ENCODE measurements around the gene ZNF157. TPM values are rescaled to one million over a fixed set of nuclear protein-coding genes. Genes with fewer than 3 reads are reported as not detected.

ZNF157 gene
- total and polyA plus RNA-seq, 2 of the 8 experiments (the other 6 are each of a cell fraction or from before 2014, with no cell fraction given) = 0.67 to 2.2 TPM

DNA sequence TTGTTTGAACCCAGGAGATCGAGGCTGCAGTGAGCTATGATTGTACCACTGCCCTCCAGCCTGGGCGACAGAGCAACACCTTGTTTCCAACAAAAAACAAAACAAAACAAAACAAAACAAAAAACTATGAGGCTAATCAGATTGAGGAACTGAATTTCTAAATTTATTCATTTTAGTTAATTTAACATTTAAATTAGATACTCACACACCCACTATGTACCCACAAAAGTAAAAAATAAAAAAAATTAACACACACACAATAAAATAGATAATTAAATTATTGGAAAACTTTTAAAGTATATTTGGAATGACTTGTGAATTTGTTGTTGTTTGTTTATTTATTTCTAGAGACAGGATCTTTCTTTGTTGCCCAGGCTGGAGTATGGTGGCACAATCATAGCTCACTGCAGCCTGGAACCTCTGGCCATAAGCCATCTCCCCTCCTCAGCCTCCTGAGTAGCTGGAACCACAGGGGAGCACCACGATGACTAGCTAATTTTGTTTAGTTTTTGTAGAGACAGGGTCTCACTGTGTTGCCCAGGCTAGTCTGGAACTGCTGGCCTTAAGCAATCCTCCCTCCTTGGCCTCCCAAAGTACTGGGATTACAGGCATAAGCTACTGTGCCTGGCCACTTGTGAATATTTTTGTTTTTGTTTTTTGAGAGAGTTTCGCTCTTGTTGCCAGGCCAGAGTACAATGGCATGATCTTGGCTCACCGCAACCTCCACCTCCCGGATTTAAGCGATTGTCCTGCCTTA, 9.8 kb upstream of the ZNF157 start:
- H3K27ac ChIP-seq (ENCODE audit: low read depth, low read length) = no peak overlapping the region
- H3K79me1 ChIP-seq (ENCODE audit: low read depth, low read length) = no peaks in the 10 kb centered on the region
- H2BK15ac ChIP-seq (ENCODE audit: low read length) = no peak overlapping the region
- H3K4me1 ChIP-seq (replicated peaks in 1 of 4; ENCODE audit: control insufficient read depth in 3 of 4, insufficient read depth in 4 of 4, low read length in 3 of 4) = no peaks in the 10 kb centered on the region
- no peak overlapping the region for H4K91ac ChIP-seq (replicated peaks; ENCODE audit: insufficient read length, low read length)
- H3K36me3 ChIP-seq (ENCODE audit: control insufficient read depth in 2 of 4, insufficient read depth in 4 of 4, low read length in 3 of 4) = no peaks in the 10 kb centered on the region
- no peak overlapping the region for H2AK5ac ChIP-seq (ENCODE audit: low read depth, low read length)
- H3K4me2 ChIP-seq (ENCODE audit: insufficient read depth in 1 of 2, low read depth in 2 of 2, low read length in 2 of 2) = peak overlapping the region in 1 of 2 experiments; percentile 70; a peak in 1 of 4 replicates
- H2BK5ac ChIP-seq (ENCODE audit: low read depth, low read length) = no peak overlapping the region
- no peak overlapping the region for H2BK12ac ChIP-seq (ENCODE audit: low read depth, low read length)
- H3K9me3 ChIP-seq (ENCODE audit: insufficient read depth in 2 of 2, low read depth in 1 of 2, low read length in 1 of 2) = no peaks in the 10 kb centered on the region
- no peak overlapping the region for H2AFZ ChIP-seq (ENCODE audit: low read length)
- H3K9ac ChIP-seq (replicated peaks in 1 of 4; ENCODE audit: extremely low read depth in 1 of 4, low read depth in 3 of 4, low read length in 3 of 4) = no peak overlapping the region
- no peak overlapping the region for H3K56ac ChIP-seq (replicated peaks; ENCODE audit: insufficient read length, low read depth, low read length)
- H2BK120ac ChIP-seq (replicated peaks; ENCODE audit: low read depth, low read length) = no peak overlapping the region
- H3K4ac ChIP-seq (replicated peaks; ENCODE audit: insufficient read length, low read depth, low read length) = no peak overlapping the region
- ChIA-PET POLR2A (ENCODE audit: partially characterized antibody) (no interaction called here), CTCF (ENCODE audit: partially characterized antibody) (no interaction called here)
- H2BK20ac ChIP-seq (ENCODE audit: low read length) = no peak overlapping the region
- H4K20me1 ChIP-seq (replicated peaks in 1 of 2; ENCODE audit: control insufficient read depth in 1 of 2, insufficient read depth in 2 of 2, low read length in 2 of 2) = no peaks in the 10 kb centered on the region
- no peak for DNase-seq (ENCODE audit: low read depth in 1 of 2, low spot score in 2 of 2)
- no peak overlapping the region for H4K8ac ChIP-seq (ENCODE audit: extremely low read depth, insufficient read depth, low read length)
- H3K4me3 ChIP-seq (ENCODE audit: extremely low read depth in 1 of 4, insufficient read depth in 2 of 4, low read depth in 3 of 4, low read length in 4 of 4) = no peak overlapping the region
- WGBS, 2 experiments (ENCODE audit: extremely low coverage in 1 of 2, insufficient coverage in 1 of 2, insufficient read length in 1 of 2, insufficient replicate concordance in 2 of 2, low coverage in 1 of 2, low lambda C conversion rate in 2 of 2, missing lambda C conversion rate in 1 of 2) = 86% methylated on average over 6 of the region's 7 CpGs; no CpG with 5 or more reads in 1 of the 2 experiments
- H3K23ac ChIP-seq (ENCODE audit: insufficient read length) = no peak overlapping the region
- no peak overlapping the region for H3K14ac ChIP-seq (ENCODE audit: insufficient read length)
- H3K23me2 ChIP-seq (ENCODE audit: low read depth, low read length) = no peaks in the 10 kb centered on the region
- no peaks in the 10 kb centered on the region for H3K27me3 ChIP-seq (replicated peaks in 1 of 4; ENCODE audit: control insufficient read depth in 3 of 4, extremely low read depth in 1 of 4, insufficient read depth in 3 of 4, low read length in 3 of 4)
- no peak overlapping the region for H4K5ac ChIP-seq (ENCODE audit: insufficient read length, low read depth, low read length)
- H3K18ac ChIP-seq (ENCODE audit: extremely low read depth, low read length) = no peak overlapping the region
- FAIRE-seq = no peak
- H3K79me2 ChIP-seq (ENCODE audit: control insufficient read depth in 1 of 2, insufficient read depth in 2 of 2, low read length in 2 of 2) = no peaks in the 10 kb centered on the region
- TF ChIP-seq, protein P1, sequence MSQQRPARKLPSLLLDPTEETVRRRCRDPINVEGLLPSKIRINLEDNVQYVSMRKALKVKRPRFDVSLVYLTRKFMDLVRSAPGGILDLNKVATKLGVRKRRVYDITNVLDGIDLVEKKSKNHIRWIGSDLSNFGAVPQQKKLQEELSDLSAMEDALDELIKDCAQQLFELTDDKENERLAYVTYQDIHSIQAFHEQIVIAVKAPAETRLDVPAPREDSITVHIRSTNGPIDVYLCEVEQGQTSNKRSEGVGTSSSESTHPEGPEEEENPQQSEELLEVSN (IDR thresholded peaks at IDR 0.05) = no peak
- TF ChIP-seq HDAC2 (IDR thresholded peaks at IDR 0.05; ENCODE audit: borderline replicate concordance in 1 of 2, low read depth in 2 of 2, low read length in 2 of 2) (no peak), SP4 (IDR thresholded peaks at IDR 0.05; ENCODE audit: low read length) (no peak), MAFK (IDR thresholded peaks at IDR 0.05; ENCODE audit: low read depth, low read length) (no peak), POLR2A (IDR thresholded peaks at IDR 0.05; ENCODE audit: control extremely low read depth in 1 of 2, low read depth in 2 of 2, low read length in 2 of 2) (no peak), TAF1 (IDR thresholded peaks at IDR 0.05; ENCODE audit: low read depth, low read length) (no peak), RAD21 (IDR thresholded peaks at IDR 0.05 in 1 of 2, conservative IDR thresholded peaks at IDR 0.05 in 1 of 2; ENCODE audit: low read depth in 2 of 2, low read length in 2 of 2) (no peak), TAF7 (optimal IDR thresholded peaks at IDR 0.05; ENCODE audit: borderline replicate concordance, low read depth, low read length) (no peak), KDM5A (IDR thresholded peaks at IDR 0.05; ENCODE audit: low read length) (no peak), EGR1 (IDR thresholded peaks at IDR 0.05; ENCODE audit: borderline replicate concordance, low read depth, low read length) (no peak), POU5F1 (IDR thresholded peaks at IDR 0.05; ENCODE audit: low read depth, low read length) (no peak)
- TF ChIP-seq, protein P2, sequence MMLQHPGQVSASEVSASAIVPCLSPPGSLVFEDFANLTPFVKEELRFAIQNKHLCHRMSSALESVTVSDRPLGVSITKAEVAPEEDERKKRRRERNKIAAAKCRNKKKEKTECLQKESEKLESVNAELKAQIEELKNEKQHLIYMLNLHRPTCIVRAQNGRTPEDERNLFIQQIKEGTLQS (IDR thresholded peaks at IDR 0.05; ENCODE audit: insufficient read depth, low read depth, low read length) = no peak
